ENCODE results near the gene DDRGK1.

- TF ChIP-seq RFX5 (IDR thresholded peaks at IDR 0.05; ENCODE audit: borderline replicate concordance, low read depth, low read length) = no peak
- TF ChIP-seq TAF1 (IDR thresholded peaks at IDR 0.05; ENCODE audit: low read depth, low read length) = no peak
- TF ChIP-seq MAFK (IDR thresholded peaks at IDR 0.05; ENCODE audit: low read depth, low read length) = no peak
- no peak for TF ChIP-seq ATF3 (IDR thresholded peaks at IDR 0.05; ENCODE audit: insufficient read depth, low read depth, low read length)
- no peak for TF ChIP-seq BRCA1 (IDR thresholded peaks at IDR 0.05; ENCODE audit: low read depth, low read length)
- TF ChIP-seq CEBPB (IDR thresholded peaks at IDR 0.05; ENCODE audit: low read depth, low read length) = no peak
Measured at GRCh38 chr20:3156811-3157619, 47.5 kb downstream of the DDRGK1 start.
